Gastroesophageal sphincter (tissue), 3 donors: ENCODE measurements around the gene OR4B1.

Experiments used
- CTCF ChIP-seq, 4 experiments: fragments of 200-600 bp in 2 of 4; fragments of 450-650 bp in 2 of 4; sonication (generic) in 1 of 4; IDR thresholded peaks; one replicate each; pipeline ENCODE4 v1.5.1; 2017 to 2019; ENCODE audit warnings: antibody characterized with exemption in 4 of 4, mild to moderate bottlenecking in 2 of 4, moderate library complexity in 2 of 4
- POLR2A ChIP-seq, 2 donors: fragments of 450-650 bp; IDR thresholded peaks; one replicate each; pipeline ENCODE4 v1.6.1; 2017; ENCODE audit warnings: antibody characterized with exemption in 2 of 2, mild to moderate bottlenecking in 2 of 2, moderate library complexity in 1 of 2

- TF ChIP-seq CTCF (IDR thresholded peaks at IDR 0.05) (no peak), POLR2A (IDR thresholded peaks at IDR 0.05) (no peak)
These were observed 33.6 kb upstream of the OR4B1 start for GRCh38 chr11:48182860-48183526.
